ENCODE data around the gene ATAT1.

- TF ChIP-seq CTCF (IDR thresholded peaks at IDR 0.05): no peak
- no peak for TF ChIP-seq POLR2A (IDR thresholded peaks at IDR 0.05)
These were observed 36.2 kb upstream of the ATAT1 start for GRCh38 chr6:30590509-30590908.
